Tibial nerve (tissue), 4 donors: ENCODE results near the gene INSM1. TPM values are rescaled to one million over a fixed set of nuclear protein-coding genes. Genes with fewer than 3 reads are reported as not detected.

Experiments used
- DNase-seq, 2 donors: peaks; one replicate each; pipeline ENCODE4 v3.0.0-alpha.2; 2019; ENCODE audit warnings: low spot score in 2 of 2
- H3K27ac ChIP-seq, 4 donors: fragments of 200-600 bp; sonication (generic) in 3 of 4; one replicate each; pipeline ENCODE4 v1.5.1; 2017 to 2019; ENCODE audit warnings: mild to moderate bottlenecking in 1 of 4
- H3K27me3 ChIP-seq, 2 donors: fragments of 200-600 bp; sonication (generic) in 1 of 2; one replicate each; pipeline versions ENCODE4 v1.5.1 to v1.6.0; 2017 to 2019
- H3K36me3 ChIP-seq, 3 donors: fragments of 200-600 bp; sonication (generic); one replicate each; pipeline ENCODE4 v1.5.1; 2018 to 2019
- H3K4me1 ChIP-seq, 4 donors: fragments of 200-600 bp; sonication (generic) in 3 of 4; one replicate each; pipeline ENCODE4 v1.5.1; 2017 to 2019
- H3K4me3 ChIP-seq, 4 donors: fragments of 200-600 bp; sonication (generic) in 3 of 4; one replicate each; pipeline ENCODE4 v1.5.1; 2017 to 2019; ENCODE audit warnings: mild to moderate bottlenecking in 1 of 4, moderate library complexity in 1 of 4
- H3K9me3 ChIP-seq, 4 donors: fragments of 200-600 bp; sonication (generic) in 3 of 4; one replicate each; pipeline ENCODE4 v1.5.1; 2017 to 2019
- CTCF ChIP-seq, 5 experiments: fragments of 200-600 bp in 3 of 5; fragments of 450-650 bp in 2 of 5; sonication (generic) in 3 of 5; IDR thresholded peaks; one replicate each; pipeline ENCODE4 v1.5.1; 2016 to 2019; ENCODE audit warnings: antibody characterized with exemption in 5 of 5, mild to moderate bottlenecking in 3 of 5, moderate library complexity in 2 of 5
- EP300 ChIP-seq, 2 donors: sonication (generic); formaldehyde crosslinking; IDR thresholded peaks; one replicate each; pipeline ENCODE4 v1.6.1; 2017; ENCODE audit warnings: antibody characterized with exemption in 2 of 2, mild to moderate bottlenecking in 1 of 2
- POLR2A ChIP-seq, 2 donors: fragments of 450-650 bp; IDR thresholded peaks; one replicate each; pipeline ENCODE4 v1.6.1; 2017; ENCODE audit warnings: antibody characterized with exemption in 2 of 2, mild to moderate bottlenecking in 2 of 2, moderate library complexity in 2 of 2
- WGBS, 2 donors: methylation state at CpG; one replicate each; pipeline ENCODE4 v1.1.5; 2018; 5-methylcytosine and 5-hydroxymethylcytosine counted together
- total RNA-seq, 4 donors: library from RNA; depleted of rRNA; stranded (reverse); fragments of >200 nt; gene quantifications; one replicate each; pipeline ENCODE4 v1.1.0, GENCODE V29; 2016

The INSM1 gene
- total RNA-seq, 4 donors from 2014 or later, result not detected

- TF ChIP-seq EP300 (IDR thresholded peaks at IDR 0.05) (no peak), POLR2A (IDR thresholded peaks at IDR 0.05) (no peak), CTCF (IDR thresholded peaks at IDR 0.05) (no peak)
- Histone ChIP-seq H3K27ac (no peak overlapping the region), H3K36me3 (no peaks in the 10 kb centered on the region), H3K4me1 (peaks cover 0 to 29% (median 13%) of the 10 kb centered on the region in 4 donors), H3K9me3 (no peaks in the 10 kb centered on the region), H3K4me3 (no peak overlapping the region), H3K27me3 (peaks cover 0 to 81% of the 10 kb centered on the region in 2 donors)
- WGBS, 2 donors, result 33 to 41% methylated on average over 3 of the region's 3 CpGs
- DNase-seq, result no peak
Measured at GRCh38 chr20:20371681-20372080, 3.8 kb downstream of the INSM1 start.

GRCh38 chr20:20373091-20373571 lies 5.2 kb downstream of the INSM1 start:
- no peak for DNase-seq
- Histone ChIP-seq H3K9me3 (no peaks in the 10 kb centered on the region), H3K27me3 (peaks cover 0 to 71% of the 10 kb centered on the region in 2 donors), H3K4me1 (peaks cover 0 to 15% (median 5%) of the 10 kb centered on the region in 4 donors), H3K4me3 (no peak overlapping the region), H3K27ac (no peak overlapping the region), H3K36me3 (no peaks in the 10 kb centered on the region)
- TF ChIP-seq EP300 (IDR thresholded peaks at IDR 0.05) (no peak), CTCF (IDR thresholded peaks at IDR 0.05) (no peak), POLR2A (IDR thresholded peaks at IDR 0.05) (no peak)
- 63 to 70% methylated on average over 16 to 17 of the region's 17 CpGs for WGBS, 2 donors

- no peak for DNase-seq
- Histone ChIP-seq H3K4me1 (no peaks in the 10 kb centered on the region), H3K9me3 (peaks cover 0 to 7% (median 0%) of the 10 kb centered on the region in 4 donors), H3K27ac (no peak overlapping the region), H3K27me3 (peaks cover 0 to 50% of the 10 kb centered on the region in 2 donors), H3K36me3 (no peaks in the 10 kb centered on the region), H3K4me3 (no peak overlapping the region)
- TF ChIP-seq POLR2A (IDR thresholded peaks at IDR 0.05) (no peak), EP300 (IDR thresholded peaks at IDR 0.05) (no peak), CTCF (IDR thresholded peaks at IDR 0.05) (no peak)
- WGBS, 2 donors, result 61 to 69% methylated on average over 8 of the region's 8 CpGs
Measured at GRCh38 chr20:20375862-20376261, 8.0 kb downstream of the INSM1 start.

GRCh38 chr20:20386192-20386591 lies 18.3 kb downstream of the INSM1 start:
- Histone ChIP-seq H3K4me1 (no peaks in the 10 kb centered on the region), H3K9me3 (peaks cover 0 to 1% (median 0%) of the 10 kb centered on the region in 4 donors), H3K36me3 (peaks cover 0 to 15% (median 0%) of the 10 kb centered on the region in 3 donors), H3K27me3 (peaks cover 0 to 9% of the 10 kb centered on the region in 2 donors), H3K27ac (no peak overlapping the region), H3K4me3 (no peak overlapping the region)
- WGBS, 2 donors, result 75% methylated on average over 9 of the region's 9 CpGs
- no peak for DNase-seq
- TF ChIP-seq CTCF (IDR thresholded peaks at IDR 0.05), result no peak
- no peak for TF ChIP-seq EP300 (IDR thresholded peaks at IDR 0.05)
- TF ChIP-seq POLR2A (IDR thresholded peaks at IDR 0.05), result no peak

- WGBS, 2 donors, result 94 to 97% methylated on average over 9 of the region's 9 CpGs
- TF ChIP-seq CTCF (IDR thresholded peaks at IDR 0.05) (no peak), POLR2A (IDR thresholded peaks at IDR 0.05) (no peak)
- H3K9me3 ChIP-seq, result no peaks in the 10 kb centered on the region
- no peak overlapping the region for H3K4me3 ChIP-seq
- H3K36me3 ChIP-seq, result peaks cover 0 to 37% (median 0%) of the 10 kb centered on the region in 3 donors
- H3K4me1 ChIP-seq, result peaks cover 0 to 14% (median 3%) of the 10 kb centered on the region in 4 donors
- H3K27me3 ChIP-seq, result no peaks in the 10 kb centered on the region
- H3K27ac ChIP-seq, result no peak overlapping the region
- DNase-seq, result no peak
Measured at GRCh38 chr20:20390393-20390792, 22.5 kb downstream of the INSM1 start.
